GM19193 (cell line): ENCODE data around the gene FBXW12.

Experiments used
- POLR2A ChIP-seq: IDR thresholded peaks from 4 replicates; pipeline ENCODE4 v1.6.1; 2011; ENCODE audit not compliant: insufficient read depth, insufficient read length; ENCODE audit errors: extremely low read depth

FBXW12 gene

GRCh38 chr3:48412375-48413001 is 40.5 kb downstream of the FBXW12 start:
- no peak for TF ChIP-seq POLR2A

DNA sequence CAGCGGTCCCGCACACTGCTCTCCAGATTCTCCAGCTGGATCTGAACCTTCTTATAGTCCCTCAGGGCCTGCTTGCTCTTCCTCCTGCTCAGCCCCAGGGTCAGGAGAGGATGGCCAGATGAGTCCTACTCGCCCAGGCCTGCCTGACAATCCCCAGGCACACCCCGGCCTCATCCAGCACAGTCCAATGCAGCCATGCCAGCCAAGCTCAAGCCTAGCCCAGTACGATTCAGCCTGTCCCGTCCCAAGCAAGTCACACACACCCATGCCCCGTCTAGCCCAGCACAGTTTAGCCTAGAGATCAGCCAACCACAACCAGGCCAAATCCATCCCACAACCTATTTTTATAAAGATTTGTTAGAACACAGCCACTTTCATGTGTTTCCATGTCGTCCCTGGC is 41.1 kb downstream of the FBXW12 start:
- no peak for TF ChIP-seq POLR2A

DNA sequence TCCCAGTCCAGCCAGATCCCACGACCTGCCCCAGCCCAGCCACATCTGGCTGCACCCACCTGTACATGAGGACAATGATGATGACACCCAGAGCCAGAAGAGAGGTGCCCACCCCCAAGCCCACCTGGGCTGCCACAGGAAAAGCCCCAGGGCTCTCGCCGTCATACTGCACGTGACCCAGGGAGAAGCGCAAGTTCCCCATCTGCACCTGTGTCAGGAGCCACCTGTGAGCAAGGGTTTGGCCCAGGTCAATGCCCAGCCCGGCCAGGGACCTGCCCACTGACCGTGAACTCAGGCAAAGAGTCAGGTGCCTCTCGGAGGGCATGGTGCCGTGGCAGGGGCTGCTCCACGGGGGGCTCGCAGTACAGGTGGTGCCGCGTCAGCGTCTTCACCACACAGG is 41.6 kb downstream of the FBXW12 start:
- no peak for TF ChIP-seq POLR2A

DNA sequence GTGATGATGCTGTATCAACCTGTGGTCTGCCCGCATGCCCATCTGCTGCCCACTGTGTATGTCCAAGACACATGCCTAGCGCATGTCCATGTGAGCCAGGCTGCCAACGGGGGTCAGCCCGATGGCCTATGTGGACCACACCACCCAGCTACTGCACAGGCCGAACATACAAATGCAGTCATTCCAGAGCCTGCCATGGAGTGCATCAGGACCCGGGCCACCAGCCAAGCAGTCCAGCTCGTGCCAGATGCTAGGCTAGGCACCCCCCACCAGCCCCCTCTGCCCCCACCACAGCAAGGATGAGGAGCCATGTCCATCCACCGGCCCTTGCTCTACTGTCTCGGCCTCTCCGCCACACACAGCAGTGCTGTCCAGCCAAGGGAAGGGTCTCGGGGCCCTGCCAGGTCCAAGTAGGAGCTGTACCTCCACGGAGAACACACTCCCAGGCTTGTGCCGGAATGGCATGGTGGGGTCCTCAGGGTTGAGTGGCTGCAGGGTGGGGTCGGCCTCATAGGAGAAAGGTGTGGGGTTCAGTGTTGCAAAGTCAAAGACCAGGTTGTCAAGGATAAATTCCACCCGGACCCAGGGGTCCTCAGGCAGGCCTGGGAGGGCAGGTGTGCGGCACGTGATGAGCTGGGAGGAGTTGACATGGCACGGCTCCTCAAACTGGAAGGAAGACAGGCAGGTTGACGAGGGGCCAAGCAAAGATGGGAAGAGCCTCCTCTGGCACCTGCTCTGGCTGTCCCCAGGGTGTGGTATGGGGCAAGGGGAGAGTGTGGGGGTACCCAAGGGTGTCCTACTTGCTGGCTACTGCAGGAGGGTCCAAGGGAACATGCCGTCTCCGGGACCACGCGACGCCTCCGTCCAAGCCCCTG is 42.6 kb downstream of the FBXW12 start:
- no peak for TF ChIP-seq POLR2A

DNA sequence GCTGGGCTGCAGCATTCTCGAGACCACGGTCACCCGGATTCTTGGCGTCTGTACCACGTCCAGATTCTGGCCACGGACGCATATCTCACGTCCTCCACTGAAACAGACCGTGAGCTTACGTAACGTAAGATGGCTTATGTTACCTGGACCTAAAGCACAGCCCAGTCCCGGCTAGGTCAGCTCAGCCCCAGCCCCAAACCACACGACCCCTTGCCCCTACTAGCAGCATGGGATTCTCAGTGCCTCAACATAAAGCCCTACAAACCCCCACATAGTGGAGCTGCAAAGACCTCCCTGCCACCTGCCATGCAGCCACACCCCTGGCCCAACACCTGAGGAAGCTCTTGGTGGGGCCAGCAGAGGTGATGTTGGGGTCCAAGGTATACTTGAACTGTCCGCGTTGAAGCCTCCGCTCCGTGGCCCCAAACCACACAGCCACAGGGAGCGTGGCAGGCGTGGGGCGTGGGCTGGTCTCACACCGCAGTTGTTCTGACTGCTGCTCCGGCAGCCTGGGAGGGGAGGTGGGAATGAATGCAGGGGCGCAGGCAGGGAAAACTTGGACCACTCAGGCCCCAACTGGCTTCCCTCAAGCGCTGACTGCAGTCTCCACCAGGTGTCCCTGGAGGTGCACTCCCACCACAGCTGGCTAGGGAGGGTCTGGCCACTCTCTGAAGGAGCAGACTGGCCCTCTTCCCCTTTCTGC is 43.4 kb downstream of the FBXW12 start:
- no peak for TF ChIP-seq POLR2A

- no peak for TF ChIP-seq POLR2A
These were observed 44.1 kb downstream of the FBXW12 start for GRCh38 chr3:48416091-48416505.

DNA sequence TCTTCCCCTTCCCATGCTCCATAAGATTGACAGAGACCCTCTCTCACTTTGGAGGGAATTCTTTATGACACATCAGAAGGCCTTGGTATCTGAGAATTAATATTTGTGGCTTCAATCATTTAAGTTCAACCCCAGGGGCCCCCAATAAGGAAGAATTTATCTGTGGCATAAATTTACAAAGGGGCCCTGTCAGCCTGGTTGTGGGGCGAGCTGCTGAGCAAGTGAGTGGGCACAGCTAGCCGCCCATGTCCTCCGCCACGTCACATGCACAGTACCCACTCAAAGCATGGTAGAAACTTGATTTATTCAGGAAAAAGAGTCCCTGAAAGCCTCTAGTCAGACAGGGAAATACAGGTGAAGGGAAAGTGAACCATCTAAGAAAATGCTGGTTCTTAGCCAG is 44.5 kb downstream of the FBXW12 start:
- TF ChIP-seq POLR2A: no peak

- no peak for TF ChIP-seq POLR2A
These were observed 45.6 kb downstream of the FBXW12 start for GRCh38 chr3:48417529-48418108.

- no peak for TF ChIP-seq POLR2A
These were observed 46.1 kb downstream of the FBXW12 start for GRCh38 chr3:48418140-48418539.

GRCh38 chr3:48418651-48419050 is 46.6 kb downstream of the FBXW12 start:
- no peak for TF ChIP-seq POLR2A

DNA sequence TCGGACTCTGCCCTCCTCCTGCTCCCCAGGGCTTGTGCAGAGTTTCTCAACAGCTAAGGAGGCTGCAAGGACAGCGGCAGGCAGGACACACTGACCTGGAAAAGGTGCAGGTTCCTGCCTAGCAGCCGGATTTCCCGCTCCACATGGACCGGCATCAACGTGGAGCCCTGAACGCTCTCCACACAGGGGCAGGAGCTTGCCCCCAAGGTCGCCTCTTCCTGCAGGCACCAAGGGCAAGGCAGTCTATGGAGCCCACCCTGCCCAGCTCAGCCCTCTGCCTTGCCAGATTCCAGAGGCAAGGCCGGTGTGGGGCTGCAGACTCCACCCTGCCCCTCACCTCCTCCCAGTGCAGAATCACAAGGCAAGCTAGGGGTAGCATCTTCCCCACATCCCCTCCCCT is 47.1 kb downstream of the FBXW12 start:
- no peak for TF ChIP-seq POLR2A

DNA sequence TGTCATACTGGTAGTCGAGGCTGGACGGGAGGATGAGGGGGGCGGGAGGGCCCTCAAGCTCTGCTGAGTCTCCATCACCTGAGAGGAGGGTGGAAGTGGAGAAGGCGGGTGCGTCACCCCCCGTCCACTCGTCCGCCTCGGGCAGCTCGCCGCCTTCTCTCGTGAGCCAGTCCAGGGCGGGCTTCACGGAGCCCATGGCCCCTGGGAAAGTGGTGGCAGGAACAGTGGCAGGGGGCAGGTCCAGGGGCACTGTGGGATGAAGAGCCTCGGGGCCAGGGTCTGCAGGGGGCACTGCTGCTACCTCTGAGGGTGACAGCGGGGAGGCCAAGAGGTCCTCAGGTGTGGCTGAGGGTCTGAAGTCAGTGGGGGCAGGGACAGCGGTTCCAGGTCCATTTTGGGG is 47.6 kb downstream of the FBXW12 start:
- TF ChIP-seq POLR2A: no peak

DNA sequence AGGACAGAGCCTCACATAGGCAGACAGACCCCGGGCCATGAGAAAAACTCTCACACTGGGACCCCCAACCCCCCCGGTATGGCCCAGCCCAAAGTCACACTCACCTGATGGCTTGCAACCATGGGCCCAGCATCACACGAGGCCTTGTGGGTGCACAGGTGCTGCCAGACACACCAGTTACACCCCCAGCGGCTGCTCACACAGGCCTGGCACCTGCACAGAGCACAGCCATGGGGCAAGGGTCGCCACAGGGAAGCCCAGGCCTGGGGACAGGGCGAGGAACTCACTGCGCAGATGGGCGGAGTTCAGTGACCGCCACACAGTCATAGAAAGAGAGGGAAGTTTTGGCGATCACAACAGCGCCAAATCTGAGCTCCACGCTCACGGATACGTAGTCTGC is 48.5 kb downstream of the FBXW12 start:
- no peak for TF ChIP-seq POLR2A

- TF ChIP-seq POLR2A: no peak
These were observed 50.3 kb downstream of the FBXW12 start for GRCh38 chr3:48422272-48422671.

DNA sequence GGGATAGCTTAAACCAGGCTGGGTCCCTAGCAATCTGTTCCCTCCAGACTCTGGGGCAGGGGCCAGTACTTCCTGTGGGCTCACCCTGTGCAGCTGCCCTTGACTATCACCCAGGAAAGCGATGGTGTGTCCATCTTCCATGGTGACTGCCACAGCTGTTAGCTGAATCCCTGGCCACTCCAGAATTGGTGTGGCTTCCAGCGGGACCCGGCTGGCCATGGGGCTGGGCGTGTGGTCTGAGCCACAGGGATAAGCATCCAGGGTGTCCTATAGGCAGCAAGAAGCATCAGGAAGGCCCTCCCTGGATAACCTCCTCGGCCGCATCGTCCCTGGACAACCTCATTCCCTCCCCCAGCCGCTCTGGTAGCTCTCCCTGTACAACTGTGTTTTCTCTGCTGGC is 50.7 kb downstream of the FBXW12 start:
- no peak for TF ChIP-seq POLR2A

GRCh38 chr3:48423241-48423882 is 51.3 kb downstream of the FBXW12 start:
- no peak for TF ChIP-seq POLR2A
